K562 (cell line): ENCODE data around the gene INHBC.

Experiments used
- ETS2 ChIP-seq: IDR thresholded peaks from 2 replicates; pipeline ENCODE4 v1.6.1; 2016; ENCODE audit warnings: borderline replicate concordance, missing genetic modification characterization, mild to moderate bottlenecking, moderate library complexity, missing compliant biosample characterization; ENCODE audit not compliant: poor library complexity, severe bottlenecking
- EZH2 ChIP-seq: IDR thresholded peaks from 2 replicates; pipeline ENCODE4 v1.6.1; 2012; ENCODE audit warnings: low read depth, mild to moderate bottlenecking, inconsistent platforms, low read length, borderline replicate concordance
- NR3C1 ChIP-seq: sonication (generic); formaldehyde crosslinking; IDR thresholded peaks from 2 replicates; pipeline ENCODE4 v1.8.1; 2022; ENCODE audit warnings: missing genetic modification reagents
- ZNF140 ChIP-seq: fragments of 250-450 bp; sonication (Bioruptor Pico); IDR thresholded peaks from 2 replicates; pipeline ENCODE4 v1.8.0; 2021; ENCODE audit warnings: moderate library complexity, mild to moderate bottlenecking, inconsistent platforms
- TF ChIP-seq, protein P1 (sequence below): fragments of 250-450 bp; sonication (Bioruptor Pico); IDR thresholded peaks from 2 replicates; pipeline ENCODE4 v1.5.0; 2021; ENCODE audit warnings: mild to moderate bottlenecking, borderline replicate concordance

GRCh38 chr12:57460468-57460784 is 25.8 kb downstream of the INHBC start:
- TF ChIP-seq, protein P1, sequence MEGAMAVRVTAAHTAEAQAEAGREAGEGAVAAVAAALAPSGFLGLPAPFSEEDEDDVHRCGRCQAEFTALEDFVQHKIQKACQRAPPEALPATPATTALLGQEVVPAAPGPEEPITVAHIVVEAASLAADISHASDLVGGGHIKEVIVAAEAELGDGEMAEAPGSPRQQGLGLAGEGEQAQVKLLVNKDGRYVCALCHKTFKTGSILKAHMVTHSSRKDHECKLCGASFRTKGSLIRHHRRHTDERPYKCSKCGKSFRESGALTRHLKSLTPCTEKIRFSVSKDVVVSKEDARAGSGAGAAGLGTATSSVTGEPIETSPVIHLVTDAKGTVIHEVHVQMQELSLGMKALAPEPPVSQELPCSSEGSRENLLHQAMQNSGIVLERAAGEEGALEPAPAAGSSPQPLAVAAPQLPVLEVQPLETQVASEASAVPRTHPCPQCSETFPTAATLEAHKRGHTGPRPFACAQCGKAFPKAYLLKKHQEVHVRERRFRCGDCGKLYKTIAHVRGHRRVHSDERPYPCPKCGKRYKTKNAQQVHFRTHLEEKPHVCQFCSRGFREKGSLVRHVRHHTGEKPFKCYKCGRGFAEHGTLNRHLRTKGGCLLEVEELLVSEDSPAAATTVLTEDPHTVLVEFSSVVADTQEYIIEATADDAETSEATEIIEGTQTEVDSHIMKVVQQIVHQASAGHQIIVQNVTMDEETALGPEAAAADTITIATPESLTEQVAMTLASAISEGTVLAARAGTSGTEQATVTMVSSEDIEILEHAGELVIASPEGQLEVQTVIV (CRISPR knock-in tag), result no peak
- no peak for TF ChIP-seq ETS2
- TF ChIP-seq ZNF140 (CRISPR knock-in tag), result no peak
- TF ChIP-seq EZH2, result no peak
- TF ChIP-seq NR3C1 (CRISPR knock-in tag), result no peak
